HG03457 (cell line): ENCODE data around the gene TGM2.
"Not testable (repeated sequence)": the region's sequence is repeated elsewhere in the genome, so short reads cannot be mapped to it uniquely, and the experiment has no call there.

ENCODE experiments used
- ATAC-seq: cut with Tn5 transposase; IDR thresholded peaks from one replicate; pipeline ENCODE4 v1.9.1; 2021; ENCODE audit warnings: moderate number of reproducible peaks; ENCODE audit not compliant: unreplicated experiment

TGM2 gene

DNA sequence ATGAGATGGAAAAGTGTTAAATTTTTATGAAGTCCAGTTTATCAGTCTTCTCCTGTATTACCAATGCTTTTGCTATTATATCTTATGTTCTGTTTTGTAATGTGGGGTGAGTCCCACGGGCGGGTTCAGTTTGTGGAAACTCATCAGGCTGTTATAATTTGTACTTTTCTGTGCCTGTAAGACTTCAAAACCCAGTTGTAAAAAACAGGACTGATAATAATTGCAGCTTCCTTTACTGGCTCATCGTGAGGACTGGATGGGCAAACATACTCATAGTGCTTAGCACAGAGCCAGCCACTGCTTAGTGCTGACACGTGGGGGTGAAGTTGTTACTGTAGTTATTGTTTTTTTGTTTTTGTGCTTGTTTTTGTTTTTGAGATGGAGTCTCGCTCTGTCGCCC is 45.6 kb downstream of the TGM2 start:
- ATAC-seq: no peak

- ATAC-seq: no peak
Observed at GRCh38 chr20:38117635-38118034, 47.4 kb downstream of the TGM2 start.

GRCh38 chr20:38117205-38117604 is 47.9 kb downstream of the TGM2 start:
- no peak for ATAC-seq

DNA sequence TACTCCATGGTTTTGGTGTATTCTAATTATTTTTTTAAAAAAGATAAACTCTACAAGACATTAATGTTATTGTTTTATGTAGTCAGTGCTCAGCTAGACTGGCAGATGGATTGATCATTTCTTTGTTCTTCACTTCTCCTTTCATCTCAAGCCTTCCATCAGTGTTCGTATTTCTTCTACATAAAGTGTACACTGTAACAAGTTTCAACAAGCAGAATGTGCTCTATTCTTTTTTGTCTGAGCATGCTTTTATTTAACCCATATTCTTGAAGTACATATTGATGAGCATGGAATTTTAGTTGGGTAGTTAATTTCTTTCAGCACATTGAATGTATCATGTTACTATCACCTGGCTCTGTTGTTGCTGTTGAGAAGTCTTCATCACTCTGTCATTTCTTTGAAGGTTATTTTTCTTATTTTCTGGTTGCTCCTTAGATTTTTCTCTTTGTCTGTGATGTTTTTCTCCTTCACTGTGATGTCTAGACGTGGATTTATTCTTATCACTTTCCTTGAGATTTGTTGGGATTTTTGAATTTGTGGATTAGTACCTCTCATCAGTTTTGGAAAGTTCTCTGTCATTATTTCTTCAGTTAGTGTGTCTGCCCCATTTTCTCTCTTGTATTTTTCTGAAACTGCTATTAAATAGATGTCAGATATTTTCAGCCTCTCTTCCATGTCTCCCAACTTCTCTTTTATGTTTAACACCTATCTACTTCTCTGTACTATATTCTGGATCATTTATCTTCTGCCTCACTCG is 48.5 kb downstream of the TGM2 start:
- no peak for ATAC-seq

DNA sequence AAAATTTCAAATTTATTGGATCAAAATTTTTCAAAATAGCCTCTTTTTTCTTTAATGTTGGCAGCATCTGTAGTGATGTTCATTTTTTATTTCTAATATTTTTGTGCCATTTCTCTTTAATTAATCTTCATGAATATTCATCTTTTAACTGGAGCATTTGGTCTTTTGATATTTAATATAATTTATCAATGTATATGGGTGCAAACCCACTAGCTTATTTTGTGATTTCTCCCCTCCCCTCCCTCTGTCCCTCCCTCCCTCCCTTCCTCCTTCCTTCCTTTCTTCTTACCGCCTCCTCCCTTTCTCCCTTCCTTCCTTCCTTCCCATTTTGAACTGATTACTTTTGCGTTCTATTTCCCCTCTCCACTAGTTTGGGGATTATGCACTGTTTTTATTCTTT is 49.2 kb downstream of the TGM2 start:
- no peak for ATAC-seq

- no peak for ATAC-seq
Observed at GRCh38 chr20:38115205-38115604, 49.9 kb downstream of the TGM2 start.

GRCh38 chr20:38114353-38114791 is 50.7 kb downstream of the TGM2 start:
- ATAC-seq: no peak

DNA sequence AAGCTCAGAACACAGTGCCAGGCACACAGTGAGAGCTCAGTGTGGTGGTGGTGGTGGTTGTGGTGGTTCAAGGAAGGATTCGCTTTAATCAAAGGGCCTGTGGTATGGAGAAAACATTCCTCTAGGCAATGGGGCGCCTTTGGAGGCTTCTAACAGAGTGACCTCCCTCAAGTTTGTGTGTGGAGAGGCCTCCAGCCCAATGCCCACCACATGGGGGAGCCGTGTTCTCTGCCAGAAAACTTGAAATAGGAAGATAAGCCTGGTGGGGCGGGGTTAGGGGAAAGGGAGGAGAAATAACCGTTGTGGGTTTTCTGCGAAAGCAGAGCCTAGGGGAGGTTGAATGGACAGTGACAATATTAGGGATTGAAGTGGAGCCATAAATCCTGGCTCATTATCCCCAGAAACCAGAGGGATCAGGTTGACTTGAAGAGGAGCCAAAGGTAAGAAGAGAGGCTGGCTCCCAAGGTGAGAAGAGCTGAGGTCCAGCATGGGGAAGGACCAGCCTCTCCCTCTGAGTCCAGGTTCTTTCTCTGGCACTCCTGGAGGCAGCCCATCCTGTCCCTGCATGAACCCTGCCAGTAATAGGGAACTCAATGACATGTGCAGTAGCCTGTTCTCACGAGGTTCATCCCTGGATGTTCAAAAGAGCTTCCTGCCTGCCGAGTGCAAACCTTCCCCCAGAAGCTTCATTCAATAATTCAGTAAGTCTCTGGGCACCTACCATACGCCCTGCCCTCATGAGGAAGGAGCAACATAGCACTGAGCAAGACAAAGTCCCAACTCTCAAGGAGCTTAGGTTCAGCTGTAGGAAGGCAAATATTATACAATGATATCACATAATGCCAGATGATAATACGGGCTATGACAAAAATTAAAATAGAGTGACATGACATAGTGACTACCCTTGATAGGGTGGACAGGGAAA is 51.4 kb downstream of the TGM2 start:
- ATAC-seq: no peak

DNA sequence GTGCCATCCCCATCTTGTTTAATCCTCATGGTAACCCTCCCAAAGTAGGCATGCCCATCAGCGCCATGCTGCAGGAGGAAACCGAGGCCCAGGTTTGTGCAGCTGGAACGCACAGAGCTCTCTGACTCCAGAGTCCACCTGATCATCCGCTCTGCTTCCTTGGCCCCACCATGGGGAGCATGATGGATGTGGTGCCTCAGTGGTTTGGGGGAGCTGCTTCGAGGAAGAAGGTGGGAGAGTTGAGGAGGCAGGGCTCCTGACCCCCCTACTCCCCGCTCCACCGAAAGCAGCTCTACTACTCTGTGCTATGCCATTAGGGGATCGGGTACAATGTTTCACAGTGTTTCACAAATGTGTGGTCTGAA is 52.2 kb downstream of the TGM2 start:
- no peak for ATAC-seq

DNA sequence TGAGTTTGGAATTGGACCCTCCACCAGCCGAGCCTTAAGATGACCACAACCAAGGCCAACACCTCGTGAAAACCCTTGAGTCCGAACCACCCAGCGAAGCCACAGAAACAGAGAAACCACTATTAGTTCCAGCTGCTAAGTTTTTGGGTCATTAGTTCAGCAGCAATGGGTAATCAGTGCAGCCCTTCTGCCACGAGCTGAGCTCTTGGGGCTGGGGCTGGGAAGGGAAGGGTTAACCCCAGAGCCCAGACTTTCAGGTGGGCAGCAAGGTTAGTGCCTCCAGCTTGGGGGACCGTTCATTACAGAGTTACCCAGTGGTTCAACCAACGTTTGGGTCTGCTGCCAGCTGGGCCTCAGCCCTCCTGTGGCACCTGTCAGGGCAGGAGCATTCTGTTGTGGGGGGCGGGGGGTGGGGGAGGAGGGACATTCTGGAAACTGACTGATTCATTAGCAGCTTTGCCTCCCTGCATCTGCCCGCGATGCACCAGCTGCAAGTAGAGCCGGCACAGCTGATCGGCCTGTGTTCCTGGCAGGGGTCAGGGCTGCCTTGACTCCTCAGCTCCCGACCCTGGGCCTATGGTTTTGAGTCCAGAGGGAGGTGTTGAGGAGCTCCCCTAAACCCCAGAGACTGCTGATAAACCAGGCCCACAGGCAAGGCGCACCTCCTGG is 52.7 kb downstream of the TGM2 start:
- no peak for ATAC-seq

- ATAC-seq: no peak
Observed at GRCh38 chr20:38111366-38112232, 53.5 kb downstream of the TGM2 start.

DNA sequence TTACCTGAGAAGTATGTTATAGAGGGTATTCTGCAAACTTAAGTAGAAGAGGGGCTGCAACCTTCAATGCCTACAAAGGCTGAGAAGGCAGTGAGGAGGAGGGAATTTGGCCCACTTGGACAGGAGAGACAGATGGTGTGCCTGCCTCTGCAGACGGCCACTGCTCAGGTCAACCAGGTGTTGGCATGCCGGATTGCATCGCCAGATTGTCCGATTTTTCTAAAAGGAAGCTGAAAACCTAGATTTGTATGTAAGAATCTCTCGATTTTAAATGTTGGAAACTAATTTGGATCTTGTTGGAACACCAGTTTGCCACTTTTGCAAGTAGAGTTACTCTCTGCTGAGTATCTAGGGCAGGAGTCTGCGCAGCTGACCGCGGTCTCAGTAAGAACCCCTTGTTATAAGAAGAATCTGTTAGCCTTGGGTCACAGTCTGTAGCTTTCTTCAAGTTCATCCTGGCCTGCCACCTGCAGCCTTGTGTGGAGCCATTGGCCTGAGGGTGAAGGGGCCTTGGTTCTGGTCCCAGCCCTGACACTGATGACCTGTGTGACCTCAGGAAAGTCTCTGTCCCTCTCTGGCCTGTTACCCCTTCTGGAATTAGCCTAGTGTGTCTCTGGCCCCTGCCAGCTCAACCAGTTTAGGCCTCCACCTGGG is 54.4 kb downstream of the TGM2 start:
- ATAC-seq: no peak

DNA sequence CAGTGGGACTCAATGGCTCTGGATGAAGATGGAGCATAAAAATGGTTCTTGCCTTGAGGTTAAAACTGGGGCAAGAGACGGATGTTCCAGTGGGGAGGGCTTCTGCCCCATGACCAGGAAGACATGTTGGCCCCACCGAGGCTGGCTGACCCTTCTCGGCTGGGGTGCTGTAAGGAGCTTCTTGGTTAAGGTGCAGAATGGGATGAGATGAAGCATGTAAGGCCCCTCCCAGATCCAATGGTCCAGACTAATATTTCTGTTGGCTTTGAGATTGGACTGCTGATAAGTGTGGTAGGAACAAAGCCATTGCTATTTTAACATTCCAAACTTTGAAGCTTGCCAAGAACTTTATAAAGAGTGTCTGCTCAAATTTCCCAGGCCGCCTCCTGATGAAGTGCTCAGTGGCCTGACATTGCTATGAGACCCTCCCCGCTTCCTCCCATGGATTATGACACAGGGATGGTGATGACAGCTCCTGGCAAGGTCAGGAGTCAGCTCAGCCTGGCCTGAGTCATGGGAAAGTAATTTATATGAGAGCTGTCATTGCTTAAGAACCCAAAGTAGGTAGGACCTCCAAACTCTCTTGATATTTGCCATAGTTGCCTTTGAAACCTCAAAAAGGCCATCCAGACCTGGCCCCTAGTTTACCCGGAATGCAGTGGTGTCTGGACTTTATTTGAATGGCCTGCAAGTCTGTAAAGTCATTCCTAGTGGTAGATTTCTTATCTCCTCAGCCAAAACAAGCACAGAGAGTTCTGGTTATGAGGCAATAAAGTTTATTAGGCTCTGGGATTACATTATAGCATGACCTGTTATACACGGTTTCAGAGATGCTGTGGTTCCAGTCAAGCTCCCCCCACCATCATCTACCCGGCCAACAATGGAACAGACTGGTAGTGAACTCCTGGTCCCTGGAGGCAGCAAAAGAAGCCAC is 55.2 kb downstream of the TGM2 start:
- ATAC-seq: no peak

DNA sequence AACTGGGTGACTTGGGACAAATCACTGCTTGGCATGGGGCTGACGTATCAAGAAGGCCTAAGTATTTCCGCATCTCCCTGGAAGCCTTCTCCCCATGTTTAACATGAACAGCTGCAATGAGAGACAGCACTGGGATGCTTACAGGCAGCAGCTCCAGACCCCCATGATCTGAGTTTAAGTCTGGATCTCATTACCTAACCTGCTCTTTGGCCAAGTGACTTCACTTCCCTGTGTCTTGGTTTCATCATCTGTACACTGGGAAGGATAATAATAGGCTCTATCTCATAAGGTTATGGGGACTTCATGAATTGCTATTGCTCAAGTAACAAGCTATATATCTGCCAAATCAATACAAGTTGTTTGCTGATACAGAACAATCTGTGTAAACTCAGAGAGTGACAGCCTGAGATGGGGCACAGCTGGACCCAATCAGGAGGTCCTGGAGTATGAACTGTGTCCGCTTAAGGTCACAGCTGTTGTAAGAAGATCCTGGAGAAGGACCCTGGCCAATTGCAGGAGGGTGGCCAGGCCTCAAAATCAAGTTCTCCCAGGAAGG is 56.0 kb downstream of the TGM2 start:
- no peak for ATAC-seq

DNA sequence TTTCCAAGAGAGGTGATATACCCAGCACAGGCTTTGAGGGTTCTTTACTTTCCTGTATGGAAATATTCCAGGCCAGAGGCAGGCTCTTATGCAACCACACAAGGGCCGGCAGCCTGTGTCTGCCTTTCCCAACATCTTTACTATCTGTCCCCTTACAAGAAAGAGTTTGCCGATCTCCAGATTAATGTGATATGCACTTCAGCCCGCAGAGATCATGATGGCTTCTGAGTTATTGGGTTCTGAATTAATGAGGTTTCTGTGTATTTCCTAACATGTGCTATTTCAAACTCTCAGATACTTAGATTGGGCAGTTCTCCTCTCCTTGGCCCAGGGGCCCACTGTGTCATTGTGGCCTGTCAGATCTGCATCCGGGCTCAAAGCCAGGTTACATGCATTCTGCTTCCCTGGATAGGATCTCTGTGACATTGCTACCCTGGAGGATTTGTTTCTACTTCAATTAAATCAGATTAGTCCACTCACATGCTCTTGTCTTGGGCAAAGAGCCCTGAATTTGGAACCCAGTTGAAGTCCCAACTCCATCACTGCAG is 56.6 kb downstream of the TGM2 start:
- no peak for ATAC-seq

DNA sequence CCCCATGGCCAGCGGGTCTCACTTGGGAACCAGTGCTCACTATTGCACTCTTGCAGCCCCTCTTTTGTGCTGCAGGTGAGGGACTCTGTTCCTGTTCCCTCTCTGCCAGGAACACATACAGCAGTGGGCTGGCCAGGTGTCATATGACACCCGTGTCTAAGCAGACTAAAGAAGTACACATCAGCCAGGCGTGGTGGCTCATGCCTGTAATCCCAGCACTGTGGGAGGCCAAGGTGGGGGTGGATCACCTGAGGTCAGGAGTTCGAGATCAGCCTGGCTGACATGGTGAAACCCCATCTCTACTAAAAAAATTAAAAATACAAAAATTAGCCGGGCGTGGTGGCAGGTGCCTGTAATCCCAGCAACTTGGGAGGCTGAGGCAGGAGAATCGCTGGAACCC is 57.2 kb downstream of the TGM2 start:
- ATAC-seq: not testable (repeated sequence)

- ATAC-seq: not testable (repeated sequence)
Observed at GRCh38 chr20:38107386-38107785, 57.7 kb downstream of the TGM2 start.

- no peak for ATAC-seq
Observed at GRCh38 chr20:38106461-38106860, 58.6 kb downstream of the TGM2 start.
